NCI-H1694 treated with DMSO at 0.1 percent for 48 hours (cell line): ENCODE results near the gene COMMD6.

Source experiments
- DNase-seq: peaks from one replicate; lab custom pipeline; 2025; lab: John Stamatoyannopoulos, UW

Gene COMMD6

GRCh38 chr13:75521956-75522355, 15.7 kb downstream of the COMMD6 start:
- DNase-seq, result no peak

DNA sequence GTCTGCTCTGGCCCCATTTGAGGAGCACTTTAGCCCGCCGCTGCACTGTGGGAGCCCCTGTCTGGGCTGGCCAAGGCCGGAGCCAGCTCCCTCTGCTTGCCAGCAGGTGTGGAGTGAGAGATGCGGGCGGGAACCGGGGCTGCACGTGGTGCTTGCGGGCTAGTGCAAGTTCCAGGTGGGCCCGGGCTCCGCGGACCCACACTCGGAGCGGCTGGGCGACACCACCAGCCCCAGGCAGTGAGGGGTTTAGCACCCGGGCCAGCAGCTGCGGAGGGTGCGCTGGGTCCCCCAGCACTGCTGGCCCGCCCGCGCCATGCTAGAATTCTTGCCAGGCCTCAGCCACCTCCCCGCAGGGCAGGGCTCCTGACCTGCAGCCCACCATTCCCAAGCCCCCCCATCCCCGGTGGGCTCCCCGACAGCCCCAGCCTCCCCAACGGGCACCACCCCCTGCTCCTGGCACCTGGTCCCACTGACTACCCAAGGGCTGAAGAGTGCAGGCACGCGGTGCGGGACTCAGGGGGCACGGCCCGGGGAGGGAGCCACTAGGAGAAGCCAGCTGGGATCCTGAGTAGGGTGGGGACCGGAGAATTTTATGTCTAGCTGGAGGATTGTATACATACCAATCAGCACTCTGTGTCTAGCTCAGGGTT, 19.1 kb downstream of the COMMD6 start:
- DNase-seq, result no peak

GRCh38 chr13:75514080-75514995, 23.3 kb downstream of the COMMD6 start:
- DNase-seq, result no peak

- no peak for DNase-seq
These were observed 24.4 kb downstream of the COMMD6 start for GRCh38 chr13:75513271-75513670.

DNA sequence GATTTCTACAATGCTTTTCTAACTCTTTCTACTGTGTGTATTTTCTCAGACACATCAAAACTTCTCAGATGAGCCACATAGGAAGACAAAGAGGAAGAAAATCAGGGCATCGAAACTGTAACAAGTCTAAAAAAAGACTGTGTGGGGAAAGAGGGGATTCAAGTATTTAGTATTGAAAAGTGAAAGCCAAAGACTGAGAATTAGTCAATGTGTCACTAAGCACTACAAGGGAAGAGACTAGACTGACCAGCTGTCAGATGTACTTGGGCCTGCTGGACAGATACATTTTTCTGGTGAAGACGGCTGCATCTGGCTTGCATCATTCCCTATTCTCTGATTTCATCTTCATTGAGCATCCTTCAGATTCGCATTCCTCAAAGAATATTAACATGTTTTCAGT, 25.4 kb downstream of the COMMD6 start:
- no peak for DNase-seq

- DNase-seq, result no peak
These were observed 26.5 kb downstream of the COMMD6 start for GRCh38 chr13:75511051-75511625.

GRCh38 chr13:75508002-75508548, 29.6 kb downstream of the COMMD6 start:
- no peak for DNase-seq

- no peak for DNase-seq
These were observed 30.3 kb downstream of the COMMD6 start for GRCh38 chr13:75507027-75508001.

GRCh38 chr13:75506018-75506417, 31.6 kb downstream of the COMMD6 start:
- no peak for DNase-seq

- no peak for DNase-seq
These were observed 32.3 kb downstream of the COMMD6 start for GRCh38 chr13:75505327-75505726.

DNA sequence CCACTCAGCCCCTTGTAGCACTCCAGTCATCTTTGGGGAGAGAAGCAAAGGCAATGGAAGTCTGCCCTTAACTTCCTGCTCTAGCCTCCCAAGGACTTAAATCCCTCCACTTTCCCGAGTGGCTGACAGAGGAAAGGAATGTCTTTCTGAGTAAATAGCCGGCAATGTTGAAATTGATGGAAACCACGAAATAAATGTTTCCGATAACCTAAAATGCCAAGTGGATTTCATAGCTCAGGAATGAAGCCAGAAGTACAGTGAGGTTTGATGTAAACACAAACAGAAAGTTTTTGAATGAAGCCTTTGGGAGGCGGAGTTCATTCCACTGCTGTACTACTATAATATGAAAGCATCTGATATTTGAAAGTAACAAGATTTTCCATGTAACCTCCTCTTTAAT, 41.7 kb downstream of the COMMD6 start:
- no peak for DNase-seq

DNA sequence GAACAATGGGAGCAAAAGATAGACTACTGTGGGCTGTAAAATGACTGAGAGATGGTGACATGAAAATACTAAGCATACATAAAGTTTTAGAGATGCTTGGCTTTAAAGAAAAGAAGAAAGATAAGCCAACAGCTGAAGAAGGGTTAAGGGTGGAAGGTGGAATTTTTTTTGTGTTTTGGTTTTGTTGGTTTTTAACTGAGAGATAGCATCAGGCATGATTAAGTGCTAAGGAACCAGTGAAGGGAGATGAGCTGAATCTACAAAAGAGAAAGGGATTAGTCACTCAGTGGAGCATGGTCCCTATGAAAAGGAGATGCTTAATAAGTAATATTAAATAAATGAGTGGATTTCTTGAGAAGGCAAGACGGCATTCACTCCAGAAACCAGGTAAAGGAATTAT, 43.1 kb downstream of the COMMD6 start:
- DNase-seq, result no peak

DNA sequence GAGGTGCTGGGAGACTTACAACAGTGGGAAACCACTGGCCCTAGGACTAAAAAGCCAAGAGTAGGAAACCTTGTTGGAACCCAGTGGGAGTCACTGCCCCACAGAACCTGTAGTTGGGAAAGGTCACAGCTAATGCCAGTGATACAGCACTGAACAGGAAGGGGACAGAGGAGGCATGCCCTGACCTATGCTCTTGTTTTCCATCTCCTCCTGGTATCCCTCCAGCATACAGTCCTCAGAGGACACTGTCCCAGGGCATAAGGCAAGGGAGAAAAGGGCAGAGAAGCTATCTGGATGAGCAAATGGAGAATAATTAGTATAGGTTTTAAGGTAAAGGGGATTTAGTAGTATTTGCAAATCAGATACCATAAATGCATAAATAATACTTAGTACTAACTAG, 44.5 kb downstream of the COMMD6 start:
- DNase-seq, result no peak

GRCh38 chr13:75492389-75492788, 45.3 kb downstream of the COMMD6 start:
- no peak for DNase-seq

- no peak for DNase-seq
These were observed 46.3 kb downstream of the COMMD6 start for GRCh38 chr13:75491376-75491775.

- DNase-seq, result no peak
These were observed 48.0 kb downstream of the COMMD6 start for GRCh38 chr13:75489502-75490263.

- DNase-seq, result no peak
These were observed 51.2 kb downstream of the COMMD6 start for GRCh38 chr13:75486146-75487062.

DNA sequence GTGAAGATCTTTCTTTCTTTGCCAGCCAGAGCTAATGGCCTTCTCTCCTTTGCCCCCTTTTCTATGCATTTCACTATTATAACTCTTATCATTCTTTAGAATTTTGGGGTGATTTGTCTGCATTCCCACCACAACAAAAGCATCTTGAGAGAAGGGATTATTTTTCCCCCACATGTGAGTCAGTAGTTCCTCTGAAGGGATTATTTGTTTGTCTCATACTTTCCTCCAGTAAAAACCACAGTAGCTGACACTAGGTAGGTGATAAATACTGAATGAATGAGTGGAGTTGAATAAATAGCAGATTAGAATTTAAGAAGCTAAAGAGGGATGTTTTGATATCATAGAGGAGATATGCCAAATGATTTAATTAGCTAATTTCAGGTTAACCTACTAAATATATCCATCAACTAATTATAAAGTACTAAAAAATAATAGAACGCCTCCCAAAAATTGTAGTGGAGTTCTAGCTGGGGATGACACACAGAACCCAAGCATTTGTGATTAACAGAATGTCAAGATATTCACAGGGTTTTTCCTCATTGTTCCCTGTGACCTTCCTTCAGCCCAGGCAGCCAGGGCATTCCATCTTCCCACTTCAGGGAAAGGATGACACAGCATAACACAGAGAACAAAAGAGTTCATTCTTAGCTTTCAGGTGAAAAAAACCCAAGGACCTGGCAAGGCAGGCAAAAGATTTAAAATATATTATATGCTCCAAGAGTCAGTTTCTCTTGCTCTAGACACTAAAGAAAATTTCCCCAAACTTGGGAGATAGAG, 52.2 kb downstream of the COMMD6 start:
- DNase-seq, result no peak

GRCh38 chr13:75482820-75483079, 54.9 kb downstream of the COMMD6 start:
- DNase-seq, result no peak
